Type B pancreatic cell (in vitro differentiated cells): ENCODE results near the gene CFAP47. TPM values are rescaled to one million over a fixed set of nuclear protein-coding genes. Genes with fewer than 3 reads are reported as not detected.

ENCODE experiments used
- DNase-seq: peaks from one replicate; pipeline ENCODE4 v3.0.0; 2021; ENCODE audit warnings: mixed read lengths; ENCODE audit not compliant: unreplicated experiment; ENCODE audit errors: extremely low spot score
- H3K27ac Mint-ChIP-seq: 2 replicates; pipeline ENCODE4 v1.8.0; 2021; ENCODE audit warnings: mild to moderate bottlenecking, mixed read lengths
- H3K27me3 Mint-ChIP-seq: 2 replicates; pipeline ENCODE4 v1.8.0; 2021; ENCODE audit warnings: mixed read lengths
- H3K36me3 Mint-ChIP-seq: 2 replicates; pipeline ENCODE4 v1.8.0; 2021; ENCODE audit warnings: mixed read lengths
- H3K4me1 Mint-ChIP-seq: one replicate; pipeline ENCODE4 v1.8.0; 2021; ENCODE audit warnings: mixed read lengths; ENCODE audit not compliant: unreplicated experiment
- H3K4me3 Mint-ChIP-seq: 2 replicates; pipeline ENCODE4 v1.8.0; 2021; ENCODE audit warnings: mild to moderate bottlenecking, mixed read lengths
- H3K9me3 Mint-ChIP-seq: 2 replicates; pipeline ENCODE4 v1.8.0; 2021; ENCODE audit warnings: mixed read lengths
- CTCF ChIP-seq: fragments of 200-600 bp; sonication (generic); conservative IDR thresholded peaks from 2 replicates; pipeline ENCODE4 v1.5.0; 2021; ENCODE audit warnings: antibody characterized with exemption, mild to moderate bottlenecking
- total RNA-seq: library from RNA; stranded (reverse); gene quantifications from 2 replicates; pipeline ENCODE4 v1.2.1, GENCODE V29; 2021; ENCODE audit warnings: low replicate concordance

CFAP47 gene
- total RNA-seq, 1 donor from 2014 or later: 3.0 TPM

- Mint-ChIP-seq H3K27ac (no peak overlapping the region), H3K9me3 (no peaks in the 10 kb centered on the region), H3K4me3 (no peak overlapping the region), H3K4me1 (no peaks in the 10 kb centered on the region), H3K27me3 (no peaks in the 10 kb centered on the region), H3K36me3 (no peaks in the 10 kb centered on the region)
- TF ChIP-seq CTCF: no peak
- no peak for DNase-seq
Observed at GRCh38 chrX:36241397-36241796, 321.9 kb downstream of the CFAP47 start.

- TF ChIP-seq CTCF: no peak
- no peaks in the 10 kb centered on the region for H3K9me3 Mint-ChIP-seq
- no peak overlapping the region for H3K4me3 Mint-ChIP-seq
- H3K36me3 Mint-ChIP-seq: no peaks in the 10 kb centered on the region
- no peak for DNase-seq
- no peaks in the 10 kb centered on the region for H3K4me1 Mint-ChIP-seq
- no peak overlapping the region for H3K27ac Mint-ChIP-seq
- H3K27me3 Mint-ChIP-seq: no peaks in the 10 kb centered on the region
Observed at GRCh38 chrX:36266155-36266554, 346.6 kb downstream of the CFAP47 start.

- H3K4me1 Mint-ChIP-seq: no peaks in the 10 kb centered on the region
- no peaks in the 10 kb centered on the region for H3K9me3 Mint-ChIP-seq
- no peak for TF ChIP-seq CTCF
- no peak overlapping the region for H3K4me3 Mint-ChIP-seq
- H3K27ac Mint-ChIP-seq: no peak overlapping the region
- no peaks in the 10 kb centered on the region for H3K36me3 Mint-ChIP-seq
- H3K27me3 Mint-ChIP-seq: no peaks in the 10 kb centered on the region
- no peak for DNase-seq
Observed at GRCh38 chrX:36310136-36310535, 390.6 kb downstream of the CFAP47 start.

DNA sequence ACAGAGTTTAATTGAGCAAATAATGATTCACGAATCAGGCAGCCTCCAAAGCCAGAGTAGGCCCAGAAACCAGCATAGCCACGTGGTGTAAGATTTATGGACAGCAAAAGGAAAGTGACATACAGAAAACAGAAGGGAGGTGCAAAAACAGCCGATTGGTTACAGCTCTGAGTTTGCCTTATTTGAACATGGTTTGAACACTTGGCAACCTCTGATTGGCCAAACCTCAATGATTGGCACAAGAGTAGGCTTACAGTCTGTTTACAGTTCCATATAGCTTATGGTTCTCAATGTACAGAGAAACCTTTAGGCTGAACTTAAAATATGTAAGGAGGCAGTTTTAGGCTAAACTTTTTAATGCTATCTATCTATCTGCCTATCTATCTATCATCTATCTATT is 394.8 kb downstream of the CFAP47 start:
- H3K4me1 Mint-ChIP-seq: no peaks in the 10 kb centered on the region
- H3K9me3 Mint-ChIP-seq: no peaks in the 10 kb centered on the region
- H3K4me3 Mint-ChIP-seq: no peak overlapping the region
- H3K27ac Mint-ChIP-seq: no peak overlapping the region
- DNase-seq: no peak
- TF ChIP-seq CTCF: no peak
- no peaks in the 10 kb centered on the region for H3K36me3 Mint-ChIP-seq
- no peaks in the 10 kb centered on the region for H3K27me3 Mint-ChIP-seq

DNA sequence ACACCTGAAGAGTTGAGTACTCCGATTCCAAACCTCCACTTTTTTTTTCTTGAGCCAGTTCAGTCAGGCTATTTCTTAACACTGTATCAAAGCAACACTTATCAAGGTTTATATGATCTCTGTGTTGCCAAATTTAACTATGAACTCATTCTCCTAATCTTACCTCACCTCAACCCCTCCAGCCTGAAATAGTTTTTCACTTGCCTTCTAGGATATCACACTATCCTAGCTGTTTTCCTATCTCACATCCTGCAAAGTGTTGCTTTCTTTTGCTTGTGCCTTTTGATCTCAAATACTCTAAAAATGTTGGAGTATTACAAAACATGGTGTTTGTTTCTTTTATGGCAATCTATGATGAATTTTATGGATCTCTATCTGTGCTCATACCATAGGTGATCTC is 415.0 kb downstream of the CFAP47 start:
- no peak overlapping the region for H3K27ac Mint-ChIP-seq
- no peak for TF ChIP-seq CTCF
- no peaks in the 10 kb centered on the region for H3K9me3 Mint-ChIP-seq
- H3K36me3 Mint-ChIP-seq: no peaks in the 10 kb centered on the region
- no peaks in the 10 kb centered on the region for H3K4me1 Mint-ChIP-seq
- DNase-seq: no peak
- no peaks in the 10 kb centered on the region for H3K27me3 Mint-ChIP-seq
- H3K4me3 Mint-ChIP-seq: no peak overlapping the region

DNA sequence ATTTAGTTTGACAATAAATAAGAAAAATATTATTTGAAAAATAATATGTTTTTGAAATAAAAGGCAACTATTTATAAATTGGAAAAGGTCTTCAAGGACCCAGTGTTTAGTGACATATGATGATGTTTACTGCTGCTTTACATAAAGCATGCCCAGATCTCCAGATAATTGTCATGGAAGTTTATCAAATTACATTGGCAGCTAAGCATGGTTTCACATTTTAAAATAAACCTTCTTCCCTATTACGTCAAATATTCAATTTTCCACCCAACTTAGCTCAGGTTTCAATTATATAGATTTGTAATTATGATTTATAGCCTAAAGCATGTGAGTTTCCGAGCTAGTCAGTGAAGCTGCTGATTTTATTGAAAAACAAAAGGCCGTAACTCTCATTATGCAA is 417.2 kb downstream of the CFAP47 start:
- no peaks in the 10 kb centered on the region for H3K9me3 Mint-ChIP-seq
- no peak for TF ChIP-seq CTCF
- no peak overlapping the region for H3K4me3 Mint-ChIP-seq
- H3K4me1 Mint-ChIP-seq: no peaks in the 10 kb centered on the region
- no peaks in the 10 kb centered on the region for H3K27me3 Mint-ChIP-seq
- no peak overlapping the region for H3K27ac Mint-ChIP-seq
- no peaks in the 10 kb centered on the region for H3K36me3 Mint-ChIP-seq
- DNase-seq: no peak
